ENCODE data around the gene TTLL12. TPM values are rescaled to one million over a fixed set of nuclear protein-coding genes. Genes with fewer than 3 reads are reported as not detected.
A peak's percentile ranks its signal among the peaks of the same experiment; 100 is the strongest.

The TTLL12 gene
- total RNA-seq, 1 donor from 2014 or later, result 120 TPM

- peak; percentile 80 for ATAC-seq
Measured at GRCh38 chr22:43171607-43172006, 15.3 kb downstream of the TTLL12 start.

GRCh38 chr22:43171019-43171491 lies 15.9 kb downstream of the TTLL12 start:
- peak; percentile 0 for ATAC-seq

DNA sequence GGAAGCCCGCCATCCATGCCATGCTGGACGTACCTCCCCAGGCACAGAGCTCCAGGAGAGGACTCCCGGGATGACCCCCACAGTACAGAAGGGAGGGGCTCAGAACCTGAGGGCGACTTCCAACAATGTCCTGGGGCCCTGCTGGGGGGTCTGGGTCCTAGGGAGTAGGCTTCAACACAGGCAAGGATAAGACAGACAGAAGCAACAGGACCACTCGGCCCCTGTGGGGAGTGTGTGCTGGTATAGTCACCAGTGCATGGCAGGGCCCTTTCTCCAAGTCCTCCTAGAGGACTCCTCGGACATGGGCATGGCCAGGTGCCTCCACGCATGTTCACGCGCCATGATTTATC lies 16.8 kb downstream of the TTLL12 start:
- ATAC-seq, result no peak

DNA sequence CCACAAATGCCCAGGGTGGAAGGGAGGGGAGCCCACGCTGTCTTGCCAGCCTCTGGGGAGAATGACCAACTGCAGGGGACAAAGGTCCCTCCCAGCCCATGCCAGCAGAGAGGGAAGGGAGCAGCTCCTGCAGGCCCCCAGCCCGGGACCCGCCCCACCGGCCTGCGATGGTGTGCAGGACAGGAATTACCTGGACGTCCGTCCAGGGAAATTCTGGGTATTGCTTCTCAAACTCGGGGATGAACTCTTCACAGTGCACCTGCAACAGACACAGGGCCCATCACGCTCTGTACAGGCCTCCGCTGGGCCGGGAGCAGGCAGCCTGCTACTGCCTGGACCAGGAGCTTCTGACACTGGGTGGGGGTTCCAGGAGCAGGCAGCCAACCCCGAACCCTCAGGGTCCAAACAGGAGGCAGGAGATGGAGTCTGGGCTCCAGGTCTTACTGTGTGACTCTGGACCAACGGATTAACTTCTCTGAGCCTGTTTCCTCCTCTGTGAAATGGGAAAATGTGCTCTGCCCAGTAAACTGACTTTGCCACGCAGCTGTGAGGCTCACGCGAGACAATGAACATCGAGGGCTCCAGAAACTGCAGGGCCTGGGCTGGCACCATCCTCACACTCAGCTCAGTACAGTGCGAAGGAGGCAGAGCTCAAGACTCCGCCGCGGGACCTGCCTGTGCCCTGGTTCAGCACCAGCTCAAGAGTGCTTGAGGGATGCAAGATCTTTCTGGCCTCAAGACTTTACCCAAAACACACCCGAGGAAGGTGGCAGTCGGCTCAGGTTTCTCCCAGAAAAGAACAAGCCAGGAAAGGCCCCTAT lies 17.4 kb downstream of the TTLL12 start:
- ATAC-seq, result no peak

DNA sequence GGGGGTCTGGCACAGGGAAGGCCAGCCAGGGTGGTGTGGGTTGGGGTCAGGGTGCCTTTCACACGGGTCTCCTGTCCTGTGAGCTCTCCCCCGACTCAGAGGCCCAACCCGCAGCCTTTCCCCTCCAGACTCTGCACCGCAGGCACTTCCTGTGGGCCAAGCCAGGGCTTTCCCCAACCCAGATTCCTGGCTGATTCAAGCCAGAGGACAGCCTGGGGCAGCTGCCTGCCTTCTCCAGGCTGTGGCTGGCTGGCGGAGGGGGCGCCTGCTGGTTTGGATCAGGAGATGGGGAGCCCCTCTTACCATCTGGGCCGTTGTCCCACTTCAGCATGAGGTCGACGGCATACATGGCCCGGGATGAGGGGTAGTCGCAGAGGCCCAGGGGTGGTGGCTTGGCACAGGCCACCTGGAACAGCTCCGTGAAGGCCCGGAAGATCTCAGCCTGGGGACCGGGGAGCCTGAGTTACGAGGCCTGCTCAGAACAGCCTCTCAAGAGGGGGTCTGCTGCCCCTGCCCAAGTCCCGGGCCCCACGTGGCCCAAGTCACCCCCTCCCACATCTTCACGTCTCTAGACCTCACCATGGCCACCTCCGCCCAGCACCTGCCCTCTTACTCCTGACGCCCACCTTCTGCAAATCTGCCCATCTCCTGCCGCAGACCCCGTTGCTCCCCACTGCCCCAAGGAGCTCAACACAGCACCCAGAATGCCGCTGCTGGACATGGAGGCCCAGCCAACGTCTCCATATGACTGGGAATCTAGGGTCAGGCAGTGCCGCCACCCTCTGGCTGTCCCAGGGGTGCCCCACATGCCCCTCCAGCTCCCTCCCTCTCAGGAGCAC lies 18.2 kb downstream of the TTLL12 start:
- no peak for ATAC-seq

- ATAC-seq, result no peak
Measured at GRCh38 chr22:43167001-43167589, 19.8 kb downstream of the TTLL12 start.

- no peak for ATAC-seq
Measured at GRCh38 chr22:43166132-43166930, 20.6 kb downstream of the TTLL12 start.

- peak; percentile 2 for ATAC-seq
Measured at GRCh38 chr22:43164636-43165035, 22.3 kb downstream of the TTLL12 start.

DNA sequence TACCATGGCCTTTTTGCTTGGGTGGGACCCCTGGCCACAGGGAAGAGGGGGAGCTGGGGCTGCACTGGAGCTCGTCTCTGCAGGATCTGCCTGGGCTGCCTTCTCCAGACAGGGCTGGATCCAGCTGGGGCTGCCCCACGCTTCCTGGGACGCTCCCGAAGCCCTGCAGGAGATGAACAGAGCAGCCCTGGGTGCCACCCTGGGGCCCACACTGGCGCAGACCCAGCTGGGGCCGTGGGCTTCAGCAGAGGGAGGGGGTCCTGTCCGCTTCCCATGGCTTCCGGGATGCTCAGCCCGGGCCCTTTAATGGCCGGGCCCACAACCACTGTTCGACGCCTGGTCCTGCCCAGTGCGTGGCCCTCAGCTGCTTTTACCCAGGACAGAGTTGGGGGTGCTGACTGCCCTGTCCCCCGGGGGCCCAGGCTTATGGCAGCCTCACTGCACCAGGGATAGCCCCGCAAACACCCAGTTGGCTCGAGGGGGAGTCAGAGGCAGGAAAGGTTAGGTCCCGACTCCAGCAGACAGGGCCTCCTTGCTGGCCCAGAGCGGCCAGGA lies 23.6 kb downstream of the TTLL12 start:
- peak; percentile 0 for ATAC-seq

DNA sequence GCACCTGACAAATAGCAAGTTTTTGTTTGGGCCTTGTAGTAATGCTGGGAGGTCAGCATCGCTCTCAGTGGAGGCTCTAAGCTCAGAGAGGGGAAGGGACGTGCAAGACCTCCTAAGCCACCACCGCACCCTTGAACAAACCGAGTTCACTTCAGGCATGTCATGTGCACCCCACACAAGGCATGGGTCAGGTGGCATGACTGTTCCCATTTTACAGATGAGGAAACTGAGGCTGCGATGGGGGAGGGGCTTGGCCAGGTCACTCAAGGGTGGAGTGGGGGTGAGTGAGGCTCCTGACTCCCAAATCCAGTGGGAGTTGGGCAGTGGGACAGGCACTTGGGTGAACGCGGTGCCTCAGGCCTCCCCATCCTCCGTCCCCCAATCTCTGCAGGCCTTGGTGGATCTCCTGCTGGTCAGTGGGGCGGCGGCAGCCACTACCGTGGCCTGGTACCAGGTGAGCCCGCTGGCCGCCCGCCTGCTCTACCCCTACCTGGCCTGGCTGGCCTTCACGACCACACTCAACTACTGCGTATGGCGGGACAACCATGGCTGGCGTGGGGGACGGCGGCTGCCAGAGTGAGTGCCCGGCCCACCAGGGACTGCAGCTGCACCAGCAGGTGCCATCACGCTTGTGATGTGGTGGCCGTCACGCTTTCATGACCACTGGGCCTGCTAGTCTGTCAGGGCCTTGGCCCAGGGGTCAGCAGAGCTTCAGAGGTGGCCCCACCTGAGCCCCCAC lies 24.4 kb downstream of the TTLL12 start:
- ATAC-seq, result no peak

GRCh38 chr22:43160497-43161126 lies 26.3 kb downstream of the TTLL12 start:
- no peak for ATAC-seq

- peak; percentile 23 for ATAC-seq
Measured at GRCh38 chr22:43159484-43160178, 27.3 kb downstream of the TTLL12 start.

DNA sequence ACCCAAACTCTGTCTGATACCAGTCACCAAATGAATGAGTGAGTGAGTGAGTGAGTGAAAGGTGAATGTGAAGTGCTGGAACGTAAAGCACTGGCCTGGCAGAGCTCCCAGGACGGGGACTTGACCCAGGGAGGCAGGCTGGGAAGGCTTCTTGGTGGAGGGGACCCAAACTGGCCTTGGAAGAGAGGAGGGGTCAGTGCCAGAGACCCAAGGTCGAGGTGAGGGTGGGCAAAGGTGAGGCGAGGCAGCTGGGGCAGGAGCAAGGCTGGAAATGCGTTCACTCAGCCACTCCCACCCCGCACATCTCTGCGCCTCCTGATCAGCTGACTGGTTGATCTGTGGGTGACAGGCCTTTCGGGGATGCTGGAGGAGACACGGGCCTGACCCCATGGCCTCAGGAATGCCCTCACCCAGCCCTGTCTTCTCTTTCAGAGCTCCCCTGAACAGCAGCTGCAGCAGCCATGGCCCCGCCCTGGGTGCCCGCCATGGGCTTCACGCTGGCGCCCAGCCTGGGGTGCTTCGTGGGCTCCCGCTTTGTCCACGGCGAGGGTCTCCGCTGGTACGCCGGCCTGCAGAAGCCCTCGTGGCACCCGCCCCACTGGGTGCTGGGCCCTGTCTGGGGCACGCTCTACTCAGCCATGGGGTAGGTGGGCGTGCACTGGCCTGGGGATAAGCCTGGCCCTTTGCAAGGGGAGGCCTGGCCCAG lies 28.0 kb downstream of the TTLL12 start:
- no peak for ATAC-seq

DNA sequence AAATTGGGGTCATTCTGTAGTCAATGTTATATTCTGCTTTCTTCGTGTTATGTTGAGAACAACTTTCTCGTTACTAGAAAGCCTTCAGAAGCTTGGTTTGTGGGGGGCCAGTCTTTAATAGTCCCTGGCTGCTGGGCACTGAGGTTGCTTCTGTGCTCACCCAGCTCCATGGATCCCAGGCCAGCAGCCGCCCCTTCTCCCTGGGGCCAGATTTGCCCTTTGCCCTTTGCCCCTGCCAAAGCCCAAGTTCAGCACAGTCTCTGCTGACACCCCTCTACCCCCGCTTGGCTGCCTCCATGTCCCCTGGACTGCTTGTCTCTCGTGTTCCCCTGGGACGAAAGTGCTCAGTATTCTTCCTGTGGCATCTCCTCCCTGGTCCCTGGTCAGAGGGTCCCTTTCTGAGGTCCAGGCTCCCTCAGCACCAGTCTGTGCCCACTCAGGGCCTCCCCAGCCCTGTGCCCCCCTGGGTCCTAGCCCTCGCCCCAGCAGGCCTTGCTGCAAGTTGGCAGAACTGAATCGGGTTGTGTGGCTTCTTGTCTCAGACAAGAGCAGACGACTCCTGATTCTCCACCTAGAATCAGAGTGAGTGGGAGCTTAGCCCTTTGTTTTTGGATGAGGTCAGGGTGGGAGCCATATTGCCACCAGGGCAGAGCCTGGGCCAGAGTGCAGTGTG lies 28.9 kb downstream of the TTLL12 start:
- ATAC-seq, result no peak

GRCh38 chr22:43156413-43156812 lies 30.5 kb downstream of the TTLL12 start:
- ATAC-seq, result no peak

- ATAC-seq, result no peak
Measured at GRCh38 chr22:43155789-43156188, 31.1 kb downstream of the TTLL12 start.

GRCh38 chr22:43154887-43155536 lies 31.9 kb downstream of the TTLL12 start:
- peak; percentile 6 for ATAC-seq

GRCh38 chr22:43153899-43154298 lies 33.0 kb downstream of the TTLL12 start:
- ATAC-seq, result no peak
